H9 (cell line): ENCODE data around the gene OTOF. TPM values are rescaled to one million over a fixed set of nuclear protein-coding genes. Genes with fewer than 3 reads are reported as not detected.

Experiments
- DNase-seq: peaks from one replicate; pipeline ENCODE4 v3.0.0-alpha.2; 2017
- H2AFZ ChIP-seq: one replicate; pipeline ENCODE4 v1.6.1; 2013; ENCODE audit warnings: mild to moderate bottlenecking, low read length, control low read depth, moderate library complexity
- H2AK5ac ChIP-seq: 2 replicates; pipeline ENCODE4 v1.6.1; 2013; ENCODE audit warnings: low read length, control low read depth, mixed read lengths; ENCODE audit not compliant: insufficient read length
- H2BK120ac ChIP-seq: one replicate; pipeline ENCODE4 v1.6.1; 2013; ENCODE audit warnings: low read depth, mild to moderate bottlenecking, low read length, control low read depth, inconsistent platforms; ENCODE audit not compliant: poor library complexity, severe bottlenecking
- H2BK12ac ChIP-seq: 2 replicates; pipeline ENCODE4 v1.6.1; 2013; ENCODE audit warnings: low read length, control low read depth, mixed read lengths, low read depth; ENCODE audit not compliant: insufficient read length
- H2BK15ac ChIP-seq: 2 replicates; pipeline ENCODE4 v1.6.1; 2013; ENCODE audit warnings: low read depth, low read length, control low read depth
- H2BK20ac ChIP-seq: one replicate; pipeline ENCODE4 v1.6.1; 2013; ENCODE audit warnings: low read depth, mild to moderate bottlenecking, low read length, control low read depth, inconsistent platforms; ENCODE audit not compliant: poor library complexity, severe bottlenecking
- H2BK5ac ChIP-seq: 2 replicates; pipeline ENCODE4 v1.6.1; 2013; ENCODE audit warnings: low read length, control low read depth, mixed read lengths; ENCODE audit not compliant: insufficient read length
- H3K14ac ChIP-seq: 2 replicates; pipeline ENCODE4 v1.6.1; 2013; ENCODE audit warnings: low read length, control low read depth; ENCODE audit not compliant: insufficient read depth
- H3K18ac ChIP-seq: 2 replicates; pipeline ENCODE4 v1.6.1; 2013; ENCODE audit warnings: low read depth, mild to moderate bottlenecking, mixed read lengths, low read length, control low read depth; ENCODE audit not compliant: insufficient read length
- H3K23ac ChIP-seq: 2 replicates; pipeline ENCODE4 v1.6.1; 2013; ENCODE audit warnings: low read length, control low read depth, mixed read lengths, low read depth; ENCODE audit not compliant: insufficient read length
- H3K23me2 ChIP-seq: 2 replicates; pipeline ENCODE4 v1.6.1; 2013; ENCODE audit warnings: low read depth, mild to moderate bottlenecking, mixed read lengths, low read length, control low read depth; ENCODE audit not compliant: insufficient read length, poor library complexity, severe bottlenecking
- H3K27ac ChIP-seq: 2 replicates; pipeline ENCODE4 v1.5.1; 2013; ENCODE audit warnings: low read length, control low read depth, mixed read lengths, low read depth; ENCODE audit not compliant: insufficient read length
- H3K27me3 ChIP-seq: 2 replicates; pipeline ENCODE4 v1.6.1; 2013; ENCODE audit warnings: low read length, control low read depth, inconsistent platforms; ENCODE audit not compliant: insufficient read depth
- H3K4ac ChIP-seq: 2 replicates; pipeline ENCODE4 v1.6.1; 2013; ENCODE audit warnings: low read depth, mild to moderate bottlenecking, control low read depth, inconsistent platforms, low read length, moderate library complexity
- H3K4me1 ChIP-seq: 2 replicates; pipeline ENCODE4 v1.6.1; 2013; ENCODE audit warnings: low read length, control low read depth, inconsistent platforms; ENCODE audit not compliant: insufficient read depth
- H3K4me2 ChIP-seq: 2 replicates; pipeline ENCODE4 v1.6.1; 2013; ENCODE audit warnings: low read length, control low read depth, mixed read lengths; ENCODE audit not compliant: insufficient read length, insufficient read depth
- H3K56ac ChIP-seq: 2 replicates; pipeline ENCODE4 v1.6.1; 2013; ENCODE audit warnings: low read depth, mild to moderate bottlenecking, mixed read lengths, low read length, control low read depth; ENCODE audit not compliant: insufficient read length
- H3K79me1 ChIP-seq: 2 replicates; pipeline ENCODE4 v1.6.1; 2013; ENCODE audit warnings: low read depth, mild to moderate bottlenecking, moderate library complexity, low read length, control low read depth, inconsistent platforms; ENCODE audit not compliant: insufficient read depth, poor library complexity, severe bottlenecking
- H3K79me2 ChIP-seq: 2 replicates; pipeline ENCODE4 v1.6.1; 2013; ENCODE audit warnings: low read length, control low read depth, inconsistent platforms; ENCODE audit not compliant: insufficient read depth
- H3K9ac ChIP-seq: 2 replicates; pipeline ENCODE4 v1.6.1; 2013; ENCODE audit warnings: low read length, control low read depth, mixed read lengths; ENCODE audit not compliant: insufficient read length; ENCODE audit errors: extremely low read depth
- H3K9me3 ChIP-seq: one replicate; pipeline ENCODE4 v1.6.1; 2013; ENCODE audit warnings: low read depth, low read length, inconsistent platforms; ENCODE audit not compliant: control insufficient read depth
- H3T11ph ChIP-seq: one replicate; pipeline ENCODE4 v1.6.1; 2013; ENCODE audit warnings: mild to moderate bottlenecking, low read length, control low read depth, inconsistent platforms
- H4K20me1 ChIP-seq: one replicate; pipeline ENCODE4 v1.6.1; 2013; ENCODE audit not compliant: control insufficient read depth, insufficient read length, insufficient read depth
- H4K5ac ChIP-seq: 2 replicates; pipeline ENCODE4 v1.6.1; 2013; ENCODE audit warnings: low read depth, mild to moderate bottlenecking, mixed read lengths, low read length, control low read depth; ENCODE audit not compliant: insufficient read length
- H4K8ac ChIP-seq: replicated peaks from 2 replicates; pipeline ENCODE4 v1.6.1; 2013; ENCODE audit warnings: low read length, control low read depth, mixed read lengths, low read depth; ENCODE audit not compliant: insufficient read length
- H4K91ac ChIP-seq: 2 replicates; pipeline ENCODE4 v1.6.1; 2013; ENCODE audit warnings: low read depth, mild to moderate bottlenecking, moderate library complexity, mixed read lengths, low read length, control low read depth; ENCODE audit not compliant: insufficient read length
- H3K27ac Mint-ChIP-seq, 3 experiments: 2 replicates in 2 of 3; 3 replicates in 1 of 3; pipeline ENCODE4 v1.8.0; 2020 to 2021; ENCODE audit warnings: mixed read lengths in 3 of 3, mild to moderate bottlenecking in 1 of 3, moderate library complexity in 1 of 3
- H3K27me3 Mint-ChIP-seq: 2 replicates; pipeline ENCODE4 v1.8.0; 2021; ENCODE audit warnings: low read depth, mild to moderate bottlenecking, moderate library complexity, mixed read lengths
- H3K36me3 Mint-ChIP-seq, 3 experiments: 2 replicates in 2 of 3; 3 replicates in 1 of 3; pipeline ENCODE4 v1.8.0; 2020 to 2021; ENCODE audit warnings: low read depth in 3 of 3, mixed read lengths in 3 of 3; ENCODE audit not compliant: insufficient read depth in 1 of 3
- H3K4me1 Mint-ChIP-seq, 2 experiments: 2 replicates each; pipeline ENCODE4 v1.8.0; 2020; ENCODE audit warnings: mixed read lengths in 2 of 2
- H3K4me3 Mint-ChIP-seq, 2 experiments: 2 replicates in 1 of 2; 3 replicates in 1 of 2; pipeline ENCODE4 v1.8.0; 2020 to 2021; ENCODE audit warnings: mild to moderate bottlenecking in 2 of 2, mixed read lengths in 2 of 2, moderate library complexity in 1 of 2
- H3K9me3 Mint-ChIP-seq, 2 experiments: 2 replicates in 1 of 2; 3 replicates in 1 of 2; pipeline ENCODE4 v1.8.0; 2020; ENCODE audit warnings: mild to moderate bottlenecking in 2 of 2, mixed read lengths in 2 of 2, moderate library complexity in 1 of 2
- WGBS: extraction: QIAGEN DNeasy Blood & Tissue Kit; methylation state at CpG from one replicate; pipeline ENCODE4 v1.1.7; 2013; ENCODE audit warnings: missing lambda C conversion rate, low lambda C conversion rate, mixed read lengths; ENCODE audit not compliant: insufficient read length; ENCODE audit errors: extremely low coverage; 5-methylcytosine and 5-hydroxymethylcytosine counted together
- total RNA-seq: library from RNA; stranded (reverse); gene quantifications from 2 replicates; pipeline ENCODE4 v1.2.1, GENCODE V29; 2021
- TF ChIP-seq, protein P1 (sequence below): fragments of 200-600 bp; sonication (generic); conservative IDR thresholded peaks from 3 replicates; pipeline ENCODE4 v1.8.0; 2021; ENCODE audit warnings: antibody characterized with exemption, mild to moderate bottlenecking

The OTOF gene
- total RNA-seq, 1 experiment from 2014 or later: 0.35 TPM

DNA sequence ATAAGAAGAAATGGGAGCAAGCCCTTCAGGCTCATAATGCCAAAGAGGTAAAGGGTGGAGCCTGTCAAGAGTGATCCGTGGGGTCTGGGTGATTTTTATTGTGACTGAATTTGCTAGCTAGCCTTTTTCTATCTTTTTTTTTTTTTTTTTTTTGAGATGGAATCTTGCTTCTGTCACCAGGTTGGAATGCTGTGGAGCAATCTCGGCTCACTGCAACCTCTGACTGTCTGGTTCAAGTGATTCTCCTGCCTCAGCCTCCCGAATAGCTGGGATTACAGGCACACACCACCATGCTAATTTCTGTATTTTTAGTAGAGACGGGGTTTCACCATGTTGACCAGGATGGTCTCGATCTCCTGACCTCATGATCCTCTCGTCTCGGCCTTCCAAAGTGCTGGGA is 47.1 kb downstream of the OTOF start:
- WGBS: no CpG with 5 or more reads among the region's 7 CpGs
- H3K4me1 ChIP-seq: 0 out of 2 replicates have a peak, but pooled peaks cover 1% of the 10 kb centered on the region
- H2BK20ac ChIP-seq: no peak overlapping the region
- H4K5ac ChIP-seq: no peak overlapping the region
- no peak overlapping the region for H3K27ac ChIP-seq
- no peaks in the 10 kb centered on the region for H3K27me3 ChIP-seq
- H3K56ac ChIP-seq: no peak overlapping the region
- H3K4ac ChIP-seq: no peak overlapping the region
- no peak for DNase-seq
- Mint-ChIP-seq H3K27me3 (peaks cover 3% of the 10 kb centered on the region; the same call in 1 of the 2 replicates), H3K9me3 (no peaks in the 10 kb centered on the region), H3K4me3 (no peak overlapping the region), H3K4me1 (peaks cover 0 to 7% of the 10 kb centered on the region in 2 experiments; a peak in 1 of 4 replicates), H3K27ac (no peak overlapping the region), H3K36me3 (no peaks in the 10 kb centered on the region)
- no peak overlapping the region for H3K9ac ChIP-seq
- no peak overlapping the region for H3K14ac ChIP-seq
- no peak overlapping the region for H2AFZ ChIP-seq
- no peak overlapping the region for H4K91ac ChIP-seq
- H4K8ac ChIP-seq: no peak overlapping the region
- H3K23me2 ChIP-seq: peaks cover 3% of the 10 kb centered on the region
- no peaks in the 10 kb centered on the region for H3K79me2 ChIP-seq
- H4K20me1 ChIP-seq: no peaks in the 10 kb centered on the region
- no peak overlapping the region for H2AK5ac ChIP-seq
- H3K4me2 ChIP-seq: no peak overlapping the region
- no peaks in the 10 kb centered on the region for H3K79me1 ChIP-seq
- TF ChIP-seq, protein P1, sequence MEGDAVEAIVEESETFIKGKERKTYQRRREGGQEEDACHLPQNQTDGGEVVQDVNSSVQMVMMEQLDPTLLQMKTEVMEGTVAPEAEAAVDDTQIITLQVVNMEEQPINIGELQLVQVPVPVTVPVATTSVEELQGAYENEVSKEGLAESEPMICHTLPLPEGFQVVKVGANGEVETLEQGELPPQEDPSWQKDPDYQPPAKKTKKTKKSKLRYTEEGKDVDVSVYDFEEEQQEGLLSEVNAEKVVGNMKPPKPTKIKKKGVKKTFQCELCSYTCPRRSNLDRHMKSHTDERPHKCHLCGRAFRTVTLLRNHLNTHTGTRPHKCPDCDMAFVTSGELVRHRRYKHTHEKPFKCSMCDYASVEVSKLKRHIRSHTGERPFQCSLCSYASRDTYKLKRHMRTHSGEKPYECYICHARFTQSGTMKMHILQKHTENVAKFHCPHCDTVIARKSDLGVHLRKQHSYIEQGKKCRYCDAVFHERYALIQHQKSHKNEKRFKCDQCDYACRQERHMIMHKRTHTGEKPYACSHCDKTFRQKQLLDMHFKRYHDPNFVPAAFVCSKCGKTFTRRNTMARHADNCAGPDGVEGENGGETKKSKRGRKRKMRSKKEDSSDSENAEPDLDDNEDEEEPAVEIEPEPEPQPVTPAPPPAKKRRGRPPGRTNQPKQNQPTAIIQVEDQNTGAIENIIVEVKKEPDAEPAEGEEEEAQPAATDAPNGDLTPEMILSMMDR: no peak
- H3K23ac ChIP-seq: no peak overlapping the region
- H2BK120ac ChIP-seq: no peak overlapping the region
- H2BK15ac ChIP-seq: no peak overlapping the region
- no peak overlapping the region for H2BK5ac ChIP-seq
- no peak overlapping the region for H2BK12ac ChIP-seq
- H3K18ac ChIP-seq: no peak overlapping the region
- no peaks in the 10 kb centered on the region for H3K9me3 ChIP-seq
- H3T11ph ChIP-seq: no peak overlapping the region
